Lung (tissue), 12 donors: Measurements from ENCODE around the gene ZNF732. TPM values are rescaled to one million over a fixed set of nuclear protein-coding genes. Genes with fewer than 3 reads are reported as not detected.
A peak's percentile ranks its signal among the peaks of the same experiment; 100 is the strongest.
"Not testable (repeated sequence)": the region's sequence is repeated elsewhere in the genome, so short reads cannot be mapped to it uniquely, and the experiment has no call there.

Experiments used
- ATAC-seq: fragments of 200-7000 bp; cut with Tn5 transposase; one replicate; pipeline ENCODE4 v1.9.1; 2020; ENCODE audit warnings: moderate number of reproducible peaks; ENCODE audit not compliant: insufficient read depth, low FRiP score
- DNase-seq, 3 donors: peaks; one replicate each; pipeline ENCODE4 v3.0.0-alpha.2; 2013 to 2017
- H3K27ac ChIP-seq, 2 donors: one replicate each; pipeline ENCODE4 v1.5.1; 2013; ENCODE audit warnings: mild to moderate bottlenecking in 2 of 2, moderate library complexity in 2 of 2, control low read depth in 1 of 2, inconsistent platforms in 1 of 2, low read depth in 1 of 2, low read length in 1 of 2
- H3K27me3 ChIP-seq, 3 donors: one replicate each; pipeline ENCODE4 v1.5.1; 2013; ENCODE audit warnings: low read length in 2 of 3; ENCODE audit not compliant: control insufficient read depth in 3 of 3, insufficient read depth in 3 of 3
- H3K36me3 ChIP-seq, 4 donors: one replicate each; pipeline ENCODE4 v1.5.1; 2013; ENCODE audit warnings: low read length in 4 of 4, mild to moderate bottlenecking in 1 of 4, moderate library complexity in 1 of 4; ENCODE audit not compliant: control insufficient read depth in 4 of 4, insufficient read depth in 4 of 4
- H3K4me1 ChIP-seq, 5 donors: one replicate each; pipeline ENCODE4 v1.5.1; 2013; ENCODE audit warnings: low read length in 5 of 5, mild to moderate bottlenecking in 2 of 5, moderate library complexity in 1 of 5; ENCODE audit not compliant: control insufficient read depth in 5 of 5, insufficient read depth in 5 of 5
- H3K4me3 ChIP-seq: one replicate; pipeline ENCODE4 v1.5.1; 2013; ENCODE audit warnings: mild to moderate bottlenecking, control low read depth, moderate library complexity
- H3K9ac ChIP-seq, 2 donors: one replicate each; pipeline ENCODE4 v1.5.1; 2013; ENCODE audit warnings: low read length in 2 of 2, control low read depth in 1 of 2; ENCODE audit not compliant: insufficient read depth in 1 of 2
- H3K9me3 ChIP-seq, 4 donors: one replicate each; pipeline ENCODE4 v1.5.1; 2013; ENCODE audit warnings: low read length in 3 of 4, mild to moderate bottlenecking in 1 of 4, moderate library complexity in 1 of 4; ENCODE audit not compliant: control insufficient read depth in 4 of 4, insufficient read depth in 3 of 4
- WGBS, 2 donors: extraction: QIAGEN DNeasy Blood & Tissue Kit; methylation state at CpG; one replicate each; pipeline ENCODE4 v1.1.7; 2013; 5-methylcytosine and 5-hydroxymethylcytosine counted together
- polyA plus RNA-seq, 2 donors: library from polyadenylated mRNA; stranded (reverse); fragments of 200-250 nt; gene quantifications; one replicate each; pipeline ENCODE4 v1.2.1, GENCODE V29; 2013
- total RNA-seq, 2 donors: library from RNA; depleted of rRNA in 1 of 2; stranded (reverse); fragments of >200 nt in 1 of 2; gene quantifications; one replicate each; pipeline ENCODE4 v1.2.1, GENCODE V29; 2014 to 2021
- TF ChIP-seq, protein P1 (sequence below): IDR thresholded peaks from 2 replicates; pipeline ENCODE4 v1.5.1; 2012; ENCODE audit warnings: mild to moderate bottlenecking; ENCODE audit errors: control extremely low read depth, extremely low read depth
- donor health status: control.
- donor health status: control.
- donor health status: Bipolar disorder and iron deficiency.
- donor health status: healthy.
- donor health status: DM: yes; HTN: yes; CAD: no.

Gene ZNF732
- total and polyA plus RNA-seq, 4 donors, result 0.02 to 3.5 TPM; not detected in 2

DNA sequence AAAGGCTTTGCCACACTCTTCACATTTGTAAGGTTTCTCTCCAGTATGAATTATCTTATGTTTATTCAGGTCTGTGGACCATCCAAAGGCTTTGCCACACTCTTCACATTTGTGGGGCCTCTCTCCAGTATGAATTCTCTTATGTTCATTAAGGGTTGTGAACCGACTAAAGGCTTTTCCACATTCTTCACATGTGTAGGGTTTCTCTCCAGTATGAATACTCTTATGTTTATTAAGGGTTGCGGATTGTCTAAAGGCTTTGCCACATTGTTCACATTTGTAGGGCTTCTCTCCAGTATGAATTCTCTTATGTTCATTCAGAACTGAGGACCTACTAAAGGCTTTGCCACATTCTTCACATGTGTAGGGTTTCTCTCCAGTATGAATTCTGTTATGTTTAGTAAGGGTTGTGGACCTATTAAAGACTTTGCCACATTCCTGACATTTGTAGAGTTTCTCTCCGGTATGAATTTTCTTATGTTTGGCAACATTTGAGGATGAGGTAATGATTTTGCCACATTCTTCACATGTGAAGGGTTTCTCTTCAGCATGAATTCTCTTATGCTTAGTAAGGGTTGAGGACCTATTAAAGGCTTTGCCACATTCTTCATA lies 33.7 kb downstream of the ZNF732 start:
- DNase-seq, result no peak
- peaks cover 6 to 52% (median 22%) of the 10 kb centered on the region in 4 donors for H3K9me3 ChIP-seq
- TF ChIP-seq, protein P1, sequence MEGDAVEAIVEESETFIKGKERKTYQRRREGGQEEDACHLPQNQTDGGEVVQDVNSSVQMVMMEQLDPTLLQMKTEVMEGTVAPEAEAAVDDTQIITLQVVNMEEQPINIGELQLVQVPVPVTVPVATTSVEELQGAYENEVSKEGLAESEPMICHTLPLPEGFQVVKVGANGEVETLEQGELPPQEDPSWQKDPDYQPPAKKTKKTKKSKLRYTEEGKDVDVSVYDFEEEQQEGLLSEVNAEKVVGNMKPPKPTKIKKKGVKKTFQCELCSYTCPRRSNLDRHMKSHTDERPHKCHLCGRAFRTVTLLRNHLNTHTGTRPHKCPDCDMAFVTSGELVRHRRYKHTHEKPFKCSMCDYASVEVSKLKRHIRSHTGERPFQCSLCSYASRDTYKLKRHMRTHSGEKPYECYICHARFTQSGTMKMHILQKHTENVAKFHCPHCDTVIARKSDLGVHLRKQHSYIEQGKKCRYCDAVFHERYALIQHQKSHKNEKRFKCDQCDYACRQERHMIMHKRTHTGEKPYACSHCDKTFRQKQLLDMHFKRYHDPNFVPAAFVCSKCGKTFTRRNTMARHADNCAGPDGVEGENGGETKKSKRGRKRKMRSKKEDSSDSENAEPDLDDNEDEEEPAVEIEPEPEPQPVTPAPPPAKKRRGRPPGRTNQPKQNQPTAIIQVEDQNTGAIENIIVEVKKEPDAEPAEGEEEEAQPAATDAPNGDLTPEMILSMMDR, result no peak
- no peak overlapping the region for H3K9ac ChIP-seq
- H3K4me1 ChIP-seq, result no peaks in the 10 kb centered on the region
- peaks cover 0 to 19% (median 10%) of the 10 kb centered on the region in 4 donors for H3K36me3 ChIP-seq
- H3K27me3 ChIP-seq, result no peaks in the 10 kb centered on the region
- 95 to 96% methylated on average over 3 of the region's 3 CpGs for WGBS, 2 donors
- no peak for ATAC-seq
- H3K27ac ChIP-seq, result no peak overlapping the region
- H3K4me3 ChIP-seq, result no peak overlapping the region

DNA sequence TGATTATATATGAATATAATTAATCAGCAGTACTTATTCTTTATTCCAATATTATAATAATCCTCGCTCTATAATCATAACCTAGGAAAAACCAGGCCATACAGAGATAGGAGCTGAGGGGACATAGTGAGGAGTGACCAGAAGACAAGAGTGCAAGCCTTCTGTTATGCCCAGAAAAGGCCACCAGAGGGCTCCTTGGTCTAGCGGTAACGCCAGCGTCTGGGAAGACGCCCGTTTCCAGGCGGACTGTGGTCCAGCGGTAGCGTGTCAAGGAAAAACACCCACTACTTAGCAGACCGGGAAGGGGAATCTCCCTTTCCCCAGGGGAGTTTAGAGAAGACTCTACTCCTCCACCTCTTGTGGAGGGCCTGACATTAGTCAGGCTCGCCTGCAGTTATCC lies 46.0 kb downstream of the ZNF732 start:
- Histone ChIP-seq H3K9me3 (peaks cover 4 to 57% (median 31%) of the 10 kb centered on the region in 4 donors), H3K36me3 (peaks cover 0 to 19% (median 4%) of the 10 kb centered on the region in 4 donors)
- not testable (repeated sequence) for H3K4me1 ChIP-seq, H3K9ac ChIP-seq, H3K27me3 ChIP-seq, DNase-seq, H3K4me3 ChIP-seq, ATAC-seq, H3K27ac ChIP-seq
- WGBS, 2 donors, result 73 to 81% methylated on average over 11 of the region's 11 CpGs

DNA sequence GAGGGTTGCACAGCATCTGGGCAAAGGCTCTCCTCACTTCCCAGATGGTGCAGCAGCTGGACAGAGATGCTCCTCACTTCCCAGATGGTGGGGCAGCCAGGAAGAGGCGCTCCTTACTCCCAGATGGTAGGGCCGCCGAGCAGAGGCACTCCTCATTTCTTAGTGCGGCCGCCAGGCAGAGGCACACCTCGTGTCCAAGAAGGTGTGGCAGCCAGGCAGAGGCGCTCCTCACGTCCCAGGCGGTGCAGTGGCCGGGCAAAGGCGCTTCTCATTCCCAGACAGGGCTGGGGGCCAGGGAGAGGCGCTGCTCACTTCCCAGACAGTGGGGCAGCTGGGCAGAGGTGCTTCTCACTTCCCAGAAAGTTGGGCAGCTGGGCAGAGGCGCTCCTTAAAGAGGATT lies 48.8 kb downstream of the ZNF732 start:
- H3K36me3 ChIP-seq, result peaks cover 0 to 15% (median 2%) of the 10 kb centered on the region in 4 donors
- no peaks in the 10 kb centered on the region for H3K27me3 ChIP-seq
- no peak overlapping the region for H3K27ac ChIP-seq
- no peaks in the 10 kb centered on the region for H3K4me1 ChIP-seq
- 89 to 98% methylated on average over 13 of the region's 13 CpGs for WGBS, 2 donors
- no peak for DNase-seq
- no peak overlapping the region for H3K9ac ChIP-seq
- no peak for ATAC-seq
- TF ChIP-seq, protein P1, result no peak
- H3K9me3 ChIP-seq, result peaks cover 1 to 55% (median 26%) of the 10 kb centered on the region in 4 donors
- peak overlapping the region; percentile 1 for H3K4me3 ChIP-seq

DNA sequence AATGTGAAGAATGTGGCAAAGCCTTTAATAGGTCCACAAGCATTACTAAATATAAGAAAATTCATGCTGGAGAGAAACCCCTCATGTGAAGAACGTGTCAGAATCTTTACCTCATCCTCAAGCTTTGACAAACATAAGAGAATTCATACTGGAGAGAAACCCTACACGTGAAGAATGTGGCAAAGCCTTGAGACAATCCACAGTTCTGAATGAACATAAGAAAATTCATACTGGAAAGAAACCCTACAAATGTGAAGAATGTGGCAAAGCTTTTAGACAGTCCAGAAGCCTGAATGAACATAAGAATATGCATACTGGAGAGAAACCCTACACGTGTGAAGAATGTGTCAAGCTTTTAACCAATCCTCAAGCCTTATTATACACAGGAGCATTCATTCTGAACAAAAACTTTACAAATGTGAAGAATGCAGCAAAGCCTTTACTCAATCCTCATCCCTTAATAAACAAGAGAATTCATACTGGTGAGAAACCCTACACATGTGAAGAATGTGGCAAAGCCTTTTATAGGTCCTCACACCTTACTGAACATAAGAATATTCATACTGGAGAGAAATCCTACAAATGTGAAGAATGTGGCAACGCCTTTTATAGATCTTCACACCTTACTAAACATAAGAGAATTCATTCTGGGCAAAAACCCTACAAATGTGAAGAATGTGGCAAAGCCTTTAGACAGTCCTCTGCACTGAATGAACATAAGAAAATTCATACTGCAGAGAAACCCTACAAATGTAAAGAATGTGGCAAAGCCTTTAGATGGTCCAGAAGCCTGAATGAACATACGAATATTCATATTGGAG lies 51.1 kb downstream of the ZNF732 start:
- 82 to 94% methylated on average over 5 of the region's 5 CpGs for WGBS, 2 donors
- no peak for ATAC-seq
- Histone ChIP-seq H3K27me3 (no peaks in the 10 kb centered on the region), H3K27ac (no peak overlapping the region), H3K9me3 (peaks cover 1 to 41% (median 20%) of the 10 kb centered on the region in 4 donors), H3K36me3 (peaks cover 0 to 7% (median 2%) of the 10 kb centered on the region in 4 donors), H3K4me1 (no peaks in the 10 kb centered on the region), H3K9ac (no peak overlapping the region), H3K4me3 (no peak overlapping the region)
- no peak for DNase-seq
- TF ChIP-seq, protein P1, result no peak
